HG02798 (cell line): Measurements from ENCODE around the gene TPO.
"Not testable (repeated sequence)": the region's sequence is repeated elsewhere in the genome, so short reads cannot be mapped to it uniquely, and the experiment has no call there.

Source experiments
- ATAC-seq: cut with Tn5 transposase; IDR thresholded peaks from one replicate; pipeline ENCODE4 v1.9.1; 2021; ENCODE audit warnings: mild to moderate bottlenecking; ENCODE audit not compliant: unreplicated experiment, poor library complexity

TPO gene

DNA sequence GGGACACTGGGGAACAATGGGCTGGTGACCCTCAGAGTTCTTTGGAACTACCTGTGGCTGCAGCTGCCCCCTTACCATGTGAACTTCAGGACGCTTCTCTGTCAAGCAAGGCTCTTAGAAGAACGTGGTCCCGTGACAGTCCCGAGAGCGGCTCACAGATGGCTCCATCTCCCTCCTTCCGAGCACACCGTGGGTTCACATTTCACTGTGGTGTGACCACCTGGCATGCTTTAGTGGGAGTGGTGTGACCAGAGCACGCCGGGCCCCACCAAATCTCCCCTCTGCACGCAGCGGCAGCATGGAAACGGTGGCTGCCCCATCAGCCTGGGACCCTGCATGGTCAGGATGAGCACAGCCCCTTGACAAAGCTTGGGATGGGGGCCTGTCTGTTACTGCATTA lies 9.7 kb upstream of the TPO start:
- no peak for ATAC-seq

GRCh38 chr2:1405124-1405523 lies 8.1 kb upstream of the TPO start:
- no peak for ATAC-seq

GRCh38 chr2:1405967-1406366 lies 7.3 kb upstream of the TPO start:
- no peak for ATAC-seq

- ATAC-seq, result no peak
Observed at GRCh38 chr2:1406434-1406833, 6.8 kb upstream of the TPO start.

- ATAC-seq, result no peak
Observed at GRCh38 chr2:1407950-1408675, 5.2 kb upstream of the TPO start.

- no peak for ATAC-seq
Observed at GRCh38 chr2:1414121-1414520, 858 bp downstream of the TPO start.

- ATAC-seq, result not testable (repeated sequence)
Observed at GRCh38 chr2:1414901-1415300, 1.6 kb downstream of the TPO start.

GRCh38 chr2:1415501-1415900 lies 2.2 kb downstream of the TPO start:
- ATAC-seq, result no peak

DNA sequence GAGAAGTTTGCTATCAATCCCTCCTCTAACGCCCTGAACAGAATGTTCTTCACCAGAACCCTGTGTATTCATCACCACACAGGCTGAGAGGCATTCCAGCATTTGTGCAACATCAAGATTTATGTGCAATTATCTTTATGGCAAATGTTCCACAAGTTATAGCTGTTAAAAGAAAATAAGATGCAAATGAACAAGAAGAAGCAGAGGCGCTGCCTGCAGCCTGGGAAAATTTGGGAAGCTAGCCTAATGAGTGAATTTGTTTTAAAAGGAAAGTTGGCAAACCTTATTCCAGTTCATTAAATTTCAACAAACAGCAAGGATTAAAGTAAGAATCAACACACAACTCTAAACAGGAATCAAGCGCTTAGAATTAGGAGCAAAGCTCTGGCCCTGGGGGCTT lies 5.3 kb downstream of the TPO start:
- ATAC-seq, result no peak

DNA sequence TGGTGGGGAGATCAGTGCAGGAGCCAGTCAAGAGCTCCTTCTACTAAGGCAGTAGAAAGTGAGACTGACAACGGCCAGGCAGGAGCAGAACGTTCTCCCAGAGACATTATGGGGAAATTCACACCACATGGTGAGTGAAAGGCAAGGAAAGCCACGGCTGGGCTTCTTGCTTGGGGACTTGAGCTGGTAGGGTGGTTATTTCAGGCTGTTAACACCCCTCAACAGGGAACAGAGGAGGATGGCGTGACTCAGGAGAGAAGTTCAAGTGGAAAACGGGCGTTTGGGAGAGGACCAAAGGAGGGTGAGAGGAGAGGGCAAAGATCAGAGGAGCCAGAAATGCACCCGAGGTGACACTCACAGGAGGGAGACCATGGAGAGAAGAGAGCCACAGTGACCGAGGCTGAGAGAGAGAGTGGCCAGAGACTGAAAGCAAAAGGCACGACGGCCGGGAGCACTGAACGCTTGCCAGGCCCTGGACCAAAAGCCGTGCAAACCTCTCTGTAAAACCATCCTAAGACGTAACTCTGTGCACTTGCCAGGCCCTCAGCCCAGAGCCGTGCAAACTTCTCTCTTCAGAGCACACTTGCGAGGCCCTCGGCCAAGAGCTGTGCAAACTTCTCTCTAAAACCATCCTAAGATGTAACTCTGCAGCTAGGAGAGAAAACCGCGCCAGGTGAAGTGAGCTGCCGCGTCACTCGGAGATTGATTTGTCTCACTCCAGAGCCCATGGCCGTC lies 7.7 kb downstream of the TPO start:
- no peak for ATAC-seq

- ATAC-seq, result no peak
Observed at GRCh38 chr2:1421731-1422130, 8.5 kb downstream of the TPO start.

DNA sequence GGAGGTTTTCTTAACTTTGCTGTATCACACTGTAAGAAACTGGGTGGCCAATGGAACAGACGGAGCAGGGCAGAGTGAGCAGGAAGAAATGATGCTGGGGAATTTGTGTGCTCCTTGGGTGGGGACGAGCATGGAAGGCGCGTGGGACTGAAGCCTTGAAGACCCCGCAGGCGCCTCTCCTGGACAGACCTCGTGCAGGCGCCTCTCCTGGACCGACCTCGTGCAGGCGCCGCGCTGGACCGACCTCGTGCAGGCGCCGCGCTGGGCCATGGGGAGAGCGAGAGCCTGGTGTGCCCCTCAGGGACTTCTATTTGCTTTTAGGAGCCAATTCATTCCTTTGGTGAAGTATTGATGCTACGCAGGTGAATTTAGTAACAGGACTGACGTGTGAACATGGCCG lies 8.9 kb downstream of the TPO start:
- ATAC-seq, result no peak

GRCh38 chr2:1422716-1423285 lies 9.5 kb downstream of the TPO start:
- no peak for ATAC-seq

GRCh38 chr2:1427086-1427485 lies 13.8 kb downstream of the TPO start:
- ATAC-seq, result no peak

DNA sequence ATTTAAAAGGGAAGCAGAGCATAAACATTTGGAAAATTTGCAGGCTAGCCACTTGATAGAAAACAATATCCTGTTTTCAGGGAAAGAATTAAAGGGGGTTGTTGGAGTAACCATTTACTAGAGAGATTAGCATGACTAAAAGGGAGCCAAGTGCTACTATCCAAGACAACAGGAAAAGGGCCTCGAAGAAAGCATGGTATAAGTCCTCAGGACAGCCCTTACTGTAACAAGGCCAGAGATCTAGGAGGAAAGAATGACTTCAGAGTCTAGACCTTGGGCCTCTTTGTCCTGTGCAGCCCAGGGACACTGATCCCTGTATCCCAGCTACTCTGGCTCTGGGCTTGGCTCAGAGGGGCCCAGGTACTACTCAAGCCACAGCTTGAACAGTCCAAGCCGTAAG lies 16.6 kb downstream of the TPO start:
- no peak for ATAC-seq

DNA sequence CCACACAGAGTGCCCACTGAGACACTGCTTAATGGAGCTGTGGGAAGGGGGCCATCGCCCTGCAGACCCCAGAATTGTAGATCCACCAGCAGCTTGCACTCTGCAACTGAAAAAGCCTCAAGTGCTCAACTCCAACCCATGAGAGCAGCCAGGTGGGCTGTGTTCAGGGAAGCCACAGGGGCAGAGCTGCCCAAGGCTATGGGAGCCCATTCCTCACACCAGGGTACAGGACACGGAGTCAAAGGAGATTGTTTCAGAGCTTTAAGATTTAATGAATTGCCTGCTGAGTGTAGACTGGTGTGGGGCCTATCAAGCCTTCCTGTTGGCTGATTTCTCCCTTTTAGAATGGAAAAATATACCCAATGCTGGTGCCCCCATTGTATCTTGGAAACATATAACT lies 17.2 kb downstream of the TPO start:
- ATAC-seq, result no peak

DNA sequence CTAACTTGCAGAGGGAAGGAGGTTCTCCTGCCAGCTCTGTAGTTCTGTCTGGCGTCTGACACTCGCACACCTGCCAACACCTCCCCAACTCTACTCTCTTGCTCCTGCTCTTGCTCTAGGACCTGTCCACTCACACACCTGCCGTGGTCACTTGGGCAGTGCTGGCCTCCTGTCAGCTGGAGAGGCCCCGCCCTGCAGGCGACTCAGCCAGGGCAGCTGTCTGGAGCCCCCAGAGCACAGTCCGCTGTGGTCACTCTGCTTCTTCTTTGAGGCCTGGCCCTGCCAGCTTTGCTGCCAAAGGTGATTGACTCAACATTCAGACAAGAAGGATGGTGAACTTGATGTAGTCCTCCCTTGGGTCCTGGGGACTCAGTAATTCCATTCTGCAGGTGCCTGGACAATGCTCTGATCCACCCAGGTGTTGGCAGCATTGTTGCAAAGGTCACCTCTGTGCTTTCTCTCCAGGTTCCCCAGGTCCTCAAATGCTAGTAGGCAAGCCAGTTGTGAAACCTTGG lies 18.7 kb downstream of the TPO start:
- no peak for ATAC-seq

DNA sequence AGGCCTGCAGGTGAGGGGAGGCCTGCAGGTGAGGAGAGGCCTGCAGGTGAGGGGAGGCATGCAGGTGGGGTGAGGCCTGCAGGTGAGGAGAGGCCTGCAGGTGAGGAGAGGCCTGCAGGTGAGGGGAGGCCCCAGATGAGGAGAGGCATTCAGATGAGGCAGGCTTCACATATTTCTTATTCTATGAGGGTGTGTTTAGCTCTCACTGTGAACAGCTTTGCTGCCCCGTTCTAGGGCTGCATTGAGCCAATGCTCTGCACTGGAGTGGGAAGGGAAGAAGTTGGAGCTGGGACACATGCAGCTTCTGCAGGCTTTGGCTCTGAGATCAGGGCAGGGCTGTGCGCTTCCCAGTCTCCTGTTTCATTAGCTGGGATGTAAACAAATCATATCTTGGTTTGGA lies 19.5 kb downstream of the TPO start:
- ATAC-seq, result no peak

GRCh38 chr2:1436369-1436768 lies 23.1 kb downstream of the TPO start:
- ATAC-seq, result no peak

DNA sequence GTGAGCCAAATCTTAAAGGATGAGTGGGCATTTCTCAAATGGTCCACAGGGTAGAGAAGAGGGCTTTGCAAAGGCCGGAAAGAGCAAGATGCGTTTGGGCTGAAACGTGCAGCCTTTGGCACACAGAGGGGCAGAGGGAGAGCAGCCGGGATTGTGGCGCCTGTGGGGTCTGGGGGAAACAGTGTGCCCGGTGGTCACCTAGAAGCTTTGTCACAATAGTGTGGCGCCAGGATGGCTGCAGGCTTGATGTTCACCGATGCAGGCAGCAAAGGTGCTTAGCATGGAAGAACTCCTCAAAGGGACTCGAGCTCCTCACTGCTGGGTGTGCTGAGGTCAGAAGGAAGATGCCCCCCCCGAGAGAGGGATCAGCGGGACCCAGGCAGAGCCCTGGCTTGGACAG lies 23.8 kb downstream of the TPO start:
- no peak for ATAC-seq

DNA sequence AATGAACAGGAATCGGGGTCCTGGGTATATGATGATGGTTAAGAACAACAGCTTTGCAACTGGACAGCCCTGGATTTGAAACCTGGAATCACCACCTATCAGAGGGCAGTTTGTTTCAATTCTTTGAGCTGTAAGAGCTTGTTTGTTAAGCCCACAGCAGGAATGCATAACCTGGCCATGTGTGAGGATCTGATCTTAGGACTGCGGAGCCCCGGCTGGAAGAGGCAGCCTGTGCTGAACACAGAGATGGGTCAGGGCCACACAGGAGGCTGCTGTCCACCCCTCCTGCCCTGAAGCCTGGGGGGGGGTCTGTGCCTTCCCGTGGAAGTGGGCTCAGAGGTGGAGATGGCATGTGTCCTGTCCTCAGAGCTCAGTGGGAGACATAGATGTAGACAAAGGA lies 24.3 kb downstream of the TPO start:
- no peak for ATAC-seq

DNA sequence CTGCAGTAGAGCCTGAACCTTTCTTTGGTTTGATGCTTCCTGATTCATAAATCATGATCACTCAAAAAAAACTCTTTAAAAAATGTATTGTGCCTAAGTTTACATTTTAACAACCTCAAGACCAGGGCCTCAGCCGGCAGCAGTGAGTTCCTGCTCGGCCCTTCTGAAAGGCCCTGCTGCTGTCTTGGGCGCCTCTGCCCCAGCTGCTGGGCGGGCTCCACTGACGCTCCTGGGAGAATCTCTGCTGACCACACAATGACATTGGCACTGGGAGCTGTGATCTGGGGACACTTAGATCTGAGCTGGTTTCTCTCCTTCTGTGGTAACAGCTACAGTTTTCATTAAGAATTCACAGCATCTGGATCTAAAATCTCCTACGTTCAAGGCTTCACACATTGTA lies 25.7 kb downstream of the TPO start:
- ATAC-seq, result no peak
